Caco-2 (cell line): Measurements from ENCODE around the gene PUSL1. TPM values are rescaled to one million over a fixed set of nuclear protein-coding genes. Genes with fewer than 3 reads are reported as not detected.

Experiments used
- BruUV-seq: library from RNA; stranded (reverse); fragments of 400-500 nt; replicated peaks from 2 replicates; lab custom pipeline; 2021; lab: Mats Ljungman, UMichigan
- CTCF ChIA-PET: fragments of 300-600 bp; sonication (Branson Sonifier 250); formaldehyde crosslinking; loops from one replicate; lab custom pipeline; 2022; ENCODE audit warnings: antibody characterized with exemption; lab: Charles Lee
- POLR2A ChIA-PET: fragments of 300-600 bp; sonication (Branson Sonifier 250); formaldehyde crosslinking; loops from one replicate; lab custom pipeline; 2022; ENCODE audit warnings: antibody characterized with exemption; lab: Charles Lee
- DNase-seq, 2 experiments: peaks; one replicate each; pipeline versions ENCODE4 v3.0.0 to v3.0.0-alpha.2; 2020 to 2022
- H3K27me3 ChIP-seq: replicated peaks from 2 replicates; pipeline ENCODE4 v1.6.0; 2011; ENCODE audit warnings: low read length; ENCODE audit not compliant: control insufficient read depth, insufficient read depth
- H3K36me3 ChIP-seq: 2 replicates; pipeline ENCODE4 v1.5.1; 2011; ENCODE audit warnings: low read length; ENCODE audit not compliant: control insufficient read depth, insufficient read depth
- H3K4me1 ChIP-seq: fragments of 250-450 bp; sonication (Bioruptor Pico); 2 replicates; pipeline ENCODE4 v1.5.1; 2020; ENCODE audit warnings: mild to moderate bottlenecking
- H3K4me3 ChIP-seq: 2 replicates; pipeline ENCODE4 v1.5.1; 2011; ENCODE audit warnings: low read depth, mild to moderate bottlenecking, control low read depth, low read length
- H3K9me3 ChIP-seq: fragments of 250-450 bp; sonication (Bioruptor Pico); 2 replicates; pipeline ENCODE4 v1.5.1; 2020; ENCODE audit warnings: mild to moderate bottlenecking, moderate library complexity
- H3K27ac Mint-ChIP-seq: one replicate; pipeline ENCODE4 v1.8.0; 2022; ENCODE audit warnings: mixed read lengths; ENCODE audit not compliant: unreplicated experiment
- H3K27me3 Mint-ChIP-seq: one replicate; pipeline ENCODE4 v1.8.0; 2022; ENCODE audit warnings: mixed read lengths; ENCODE audit not compliant: insufficient read depth, unreplicated experiment
- H3K36me3 Mint-ChIP-seq: one replicate; pipeline ENCODE4 v1.8.0; 2022; ENCODE audit warnings: mild to moderate bottlenecking, mixed read lengths; ENCODE audit not compliant: insufficient read depth, unreplicated experiment
- H3K4me1 Mint-ChIP-seq: one replicate; pipeline ENCODE4 v1.8.0; 2022; ENCODE audit warnings: low read depth, mixed read lengths; ENCODE audit not compliant: unreplicated experiment
- H3K4me3 Mint-ChIP-seq: one replicate; pipeline ENCODE4 v1.8.0; 2022; ENCODE audit warnings: mild to moderate bottlenecking, moderate library complexity, mixed read lengths; ENCODE audit not compliant: unreplicated experiment
- H3K9me3 Mint-ChIP-seq: one replicate; pipeline ENCODE4 v1.8.0; 2022; ENCODE audit warnings: mixed read lengths; ENCODE audit not compliant: unreplicated experiment
- CTCF ChIP-seq, 2 experiments: fragments of 200-600 bp in 1 of 2; IDR thresholded peaks; 1 replicate in 1 of 2; 2 replicates in 1 of 2; pipeline versions ENCODE4 v1.5.1 to v1.8.0; 2011 to 2022; ENCODE audit warnings: antibody characterized with exemption in 1 of 2, control low read depth in 1 of 2, inconsistent platforms in 1 of 2, low read depth in 1 of 2, low read length in 1 of 2, mild to moderate bottlenecking in 1 of 2, moderate library complexity in 1 of 2; ENCODE audit not compliant: insufficient read depth in 1 of 2, severe bottlenecking in 1 of 2, unreplicated experiment in 1 of 2
- intact Hi-C: fragments of 100-400 bp; cut with micrococcal nuclease; formaldehyde crosslinking; loops from one replicate; pipeline ENCODE4 v1.10.0; 2022; ENCODE audit not compliant: unreplicated experiment
- total RNA-seq: library from RNA; stranded (reverse); gene quantifications from 2 replicates; pipeline ENCODE4 v1.2.3, GENCODE V29; 2022

The PUSL1 gene
- total RNA-seq, 1 experiment from 2014 or later, result 43.8 TPM

GRCh38 chr1:1349256-1350012 is 41.0 kb downstream of the PUSL1 start, which contains the start of gene DVL1:
Gene DVL1 (minus strand): TSS chr1:1349418. CDS start chr1:1349065, 353 bp downstream.
- Histone ChIP-seq H3K9me3 (no peaks in the 10 kb centered on the region), H3K4me1 (peaks cover 22% of the 10 kb centered on the region), H3K4me3 (peak within 1 kb of the TSS; percentile 79), H3K36me3 (no peaks in the 10 kb centered on the region; the same call in 1 of the 2 replicates), H3K27me3 (no peaks in the 10 kb centered on the region)
- intact Hi-C loops, result loop anchor here (10.0 kb wide), 1 partner anchor 155 kb away; no protein-coding TSS in a partner anchor
- POLR2A ChIA-PET, result no interaction called here
- CTCF ChIA-PET, result interaction anchor here (1.3 kb wide), 1 partner anchor 26 kb away, joined by 4 read pairs; no protein-coding TSS in a partner anchor
- H3K27me3 Mint-ChIP-seq, result no peaks in the 10 kb centered on the region
- no TSS peak for BruUV-seq
- no peaks in the 10 kb centered on the region for H3K4me1 Mint-ChIP-seq
- H3K27ac Mint-ChIP-seq, result no peak within 1 kb of the TSS
- H3K9me3 Mint-ChIP-seq, result no peaks in the 10 kb centered on the region
- peaks cover 13% of the 10 kb centered on the region for H3K36me3 Mint-ChIP-seq
- peak; percentile 34 to 54 for TF ChIP-seq CTCF (IDR thresholded peaks at IDR 0.05; ENCODE audit: insufficient read depth in 1 of 2, low read depth in 1 of 2, low read length in 1 of 2, severe bottlenecking in 1 of 2, unreplicated experiment in 1 of 2)
- H3K4me3 Mint-ChIP-seq, result peak within 1 kb of the TSS; percentile 70
- DNase-seq, result peak; percentile 73 to 77

- Histone ChIP-seq H3K4me3 (no peak overlapping the region), H3K4me1 (peaks cover 18% of the 10 kb centered on the region), H3K9me3 (no peaks in the 10 kb centered on the region), H3K36me3 (no peaks in the 10 kb centered on the region), H3K27me3 (no peaks in the 10 kb centered on the region)
- peak overlapping the region; percentile 51 for H3K4me3 Mint-ChIP-seq
- no peaks in the 10 kb centered on the region for H3K27me3 Mint-ChIP-seq
- H3K27ac Mint-ChIP-seq, result no peak overlapping the region
- DNase-seq, result no peak
- ChIA-PET CTCF (no interaction called here), POLR2A (no interaction called here)
- H3K4me1 Mint-ChIP-seq, result no peaks in the 10 kb centered on the region
- intact Hi-C loops, result no loop called here
- no TSS peak for BruUV-seq
- no peak for TF ChIP-seq CTCF (IDR thresholded peaks at IDR 0.05; ENCODE audit: insufficient read depth in 1 of 2, low read depth in 1 of 2, low read length in 1 of 2, severe bottlenecking in 1 of 2, unreplicated experiment in 1 of 2)
- no peaks in the 10 kb centered on the region for H3K9me3 Mint-ChIP-seq
- peaks cover 18% of the 10 kb centered on the region for H3K36me3 Mint-ChIP-seq
Observed at GRCh38 chr1:1351511-1352427, 43.4 kb downstream of the PUSL1 start.

DNA sequence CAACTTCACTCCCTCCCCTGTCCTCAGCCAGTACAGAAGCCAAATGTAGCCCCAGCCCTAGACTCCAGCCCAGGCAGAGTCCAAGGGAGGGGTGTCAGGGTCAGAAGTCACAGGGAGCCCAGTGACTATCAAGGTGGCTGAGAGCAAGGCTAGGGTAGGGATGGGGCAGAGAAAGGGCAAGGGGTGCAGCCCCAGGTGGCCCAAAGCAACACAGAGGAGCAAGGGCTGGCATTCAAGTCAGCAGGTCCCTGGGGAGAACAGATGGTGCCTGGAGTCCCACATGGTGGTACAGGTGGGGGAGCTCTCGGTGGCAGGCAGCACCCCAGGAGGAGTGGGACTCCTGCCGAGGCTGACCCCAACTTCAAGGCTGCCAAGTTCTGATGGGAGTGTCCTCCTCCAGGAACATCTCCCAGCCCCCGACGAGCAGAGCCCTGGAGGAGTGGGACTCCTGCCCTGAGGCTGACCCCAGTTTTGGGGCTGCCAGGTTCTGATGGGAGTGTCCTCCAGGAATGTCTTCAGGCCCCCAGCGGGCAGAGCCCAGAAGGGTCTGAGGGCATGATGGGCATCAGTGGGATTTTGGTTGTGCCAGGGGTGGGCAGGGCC is 44.5 kb downstream of the PUSL1 start:
- no peaks in the 10 kb centered on the region for H3K9me3 ChIP-seq
- TF ChIP-seq CTCF (IDR thresholded peaks at IDR 0.05; ENCODE audit: insufficient read depth in 1 of 2, low read depth in 1 of 2, low read length in 1 of 2, severe bottlenecking in 1 of 2, unreplicated experiment in 1 of 2), result no peak
- H3K27ac Mint-ChIP-seq, result no peak overlapping the region
- ChIA-PET POLR2A (interaction anchor here (0.6 kb wide), 1 partner anchor 79 kb away, joined by 4 read pairs; the partner anchor contains the start of gene UBE2J2), CTCF (no interaction called here)
- no peaks in the 10 kb centered on the region for H3K27me3 ChIP-seq
- H3K4me3 ChIP-seq, result no peak overlapping the region
- peaks cover 20% of the 10 kb centered on the region for H3K36me3 Mint-ChIP-seq
- no peak for DNase-seq
- H3K27me3 Mint-ChIP-seq, result no peaks in the 10 kb centered on the region
- peak overlapping the region; percentile 51 for H3K4me3 Mint-ChIP-seq
- peaks cover 13% of the 10 kb centered on the region for H3K4me1 ChIP-seq
- intact Hi-C loops, result no loop called here
- no peaks in the 10 kb centered on the region for H3K9me3 Mint-ChIP-seq
- H3K4me1 Mint-ChIP-seq, result no peaks in the 10 kb centered on the region
- no TSS peak for BruUV-seq
- H3K36me3 ChIP-seq, result no peaks in the 10 kb centered on the region
